H9 (cell line): ENCODE data around the gene SSH3. TPM values are rescaled to one million over a fixed set of nuclear protein-coding genes. Genes with fewer than 3 reads are reported as not detected.

Experiments
- DNase-seq: peaks from one replicate; pipeline ENCODE4 v3.0.0-alpha.2; 2017
- H2AFZ ChIP-seq: one replicate; pipeline ENCODE4 v1.6.1; 2013; ENCODE audit warnings: mild to moderate bottlenecking, low read length, control low read depth, moderate library complexity
- H2AK5ac ChIP-seq: 2 replicates; pipeline ENCODE4 v1.6.1; 2013; ENCODE audit warnings: low read length, control low read depth, mixed read lengths; ENCODE audit not compliant: insufficient read length
- H2BK120ac ChIP-seq: one replicate; pipeline ENCODE4 v1.6.1; 2013; ENCODE audit warnings: low read depth, mild to moderate bottlenecking, low read length, control low read depth, inconsistent platforms; ENCODE audit not compliant: poor library complexity, severe bottlenecking
- H2BK12ac ChIP-seq: 2 replicates; pipeline ENCODE4 v1.6.1; 2013; ENCODE audit warnings: low read length, control low read depth, mixed read lengths, low read depth; ENCODE audit not compliant: insufficient read length
- H2BK15ac ChIP-seq: 2 replicates; pipeline ENCODE4 v1.6.1; 2013; ENCODE audit warnings: low read depth, low read length, control low read depth
- H2BK20ac ChIP-seq: one replicate; pipeline ENCODE4 v1.6.1; 2013; ENCODE audit warnings: low read depth, mild to moderate bottlenecking, low read length, control low read depth, inconsistent platforms; ENCODE audit not compliant: poor library complexity, severe bottlenecking
- H2BK5ac ChIP-seq: 2 replicates; pipeline ENCODE4 v1.6.1; 2013; ENCODE audit warnings: low read length, control low read depth, mixed read lengths; ENCODE audit not compliant: insufficient read length
- H3K14ac ChIP-seq: 2 replicates; pipeline ENCODE4 v1.6.1; 2013; ENCODE audit warnings: low read length, control low read depth; ENCODE audit not compliant: insufficient read depth
- H3K18ac ChIP-seq: 2 replicates; pipeline ENCODE4 v1.6.1; 2013; ENCODE audit warnings: low read depth, mild to moderate bottlenecking, mixed read lengths, low read length, control low read depth; ENCODE audit not compliant: insufficient read length
- H3K23ac ChIP-seq: 2 replicates; pipeline ENCODE4 v1.6.1; 2013; ENCODE audit warnings: low read length, control low read depth, mixed read lengths, low read depth; ENCODE audit not compliant: insufficient read length
- H3K23me2 ChIP-seq: 2 replicates; pipeline ENCODE4 v1.6.1; 2013; ENCODE audit warnings: low read depth, mild to moderate bottlenecking, mixed read lengths, low read length, control low read depth; ENCODE audit not compliant: insufficient read length, poor library complexity, severe bottlenecking
- H3K27ac ChIP-seq: 2 replicates; pipeline ENCODE4 v1.5.1; 2013; ENCODE audit warnings: low read length, control low read depth, mixed read lengths, low read depth; ENCODE audit not compliant: insufficient read length
- H3K27me3 ChIP-seq: 2 replicates; pipeline ENCODE4 v1.6.1; 2013; ENCODE audit warnings: low read length, control low read depth, inconsistent platforms; ENCODE audit not compliant: insufficient read depth
- H3K4ac ChIP-seq: 2 replicates; pipeline ENCODE4 v1.6.1; 2013; ENCODE audit warnings: low read depth, mild to moderate bottlenecking, control low read depth, inconsistent platforms, low read length, moderate library complexity
- H3K4me1 ChIP-seq: 2 replicates; pipeline ENCODE4 v1.6.1; 2013; ENCODE audit warnings: low read length, control low read depth, inconsistent platforms; ENCODE audit not compliant: insufficient read depth
- H3K4me2 ChIP-seq: 2 replicates; pipeline ENCODE4 v1.6.1; 2013; ENCODE audit warnings: low read length, control low read depth, mixed read lengths; ENCODE audit not compliant: insufficient read length, insufficient read depth
- H3K56ac ChIP-seq: 2 replicates; pipeline ENCODE4 v1.6.1; 2013; ENCODE audit warnings: low read depth, mild to moderate bottlenecking, mixed read lengths, low read length, control low read depth; ENCODE audit not compliant: insufficient read length
- H3K79me1 ChIP-seq: 2 replicates; pipeline ENCODE4 v1.6.1; 2013; ENCODE audit warnings: low read depth, mild to moderate bottlenecking, moderate library complexity, low read length, control low read depth, inconsistent platforms; ENCODE audit not compliant: insufficient read depth, poor library complexity, severe bottlenecking
- H3K79me2 ChIP-seq: 2 replicates; pipeline ENCODE4 v1.6.1; 2013; ENCODE audit warnings: low read length, control low read depth, inconsistent platforms; ENCODE audit not compliant: insufficient read depth
- H3K9ac ChIP-seq: 2 replicates; pipeline ENCODE4 v1.6.1; 2013; ENCODE audit warnings: low read length, control low read depth, mixed read lengths; ENCODE audit not compliant: insufficient read length; ENCODE audit errors: extremely low read depth
- H3K9me3 ChIP-seq: one replicate; pipeline ENCODE4 v1.6.1; 2013; ENCODE audit warnings: low read depth, low read length, inconsistent platforms; ENCODE audit not compliant: control insufficient read depth
- H3T11ph ChIP-seq: one replicate; pipeline ENCODE4 v1.6.1; 2013; ENCODE audit warnings: mild to moderate bottlenecking, low read length, control low read depth, inconsistent platforms
- H4K20me1 ChIP-seq: one replicate; pipeline ENCODE4 v1.6.1; 2013; ENCODE audit not compliant: control insufficient read depth, insufficient read length, insufficient read depth
- H4K5ac ChIP-seq: 2 replicates; pipeline ENCODE4 v1.6.1; 2013; ENCODE audit warnings: low read depth, mild to moderate bottlenecking, mixed read lengths, low read length, control low read depth; ENCODE audit not compliant: insufficient read length
- H4K8ac ChIP-seq: replicated peaks from 2 replicates; pipeline ENCODE4 v1.6.1; 2013; ENCODE audit warnings: low read length, control low read depth, mixed read lengths, low read depth; ENCODE audit not compliant: insufficient read length
- H4K91ac ChIP-seq: 2 replicates; pipeline ENCODE4 v1.6.1; 2013; ENCODE audit warnings: low read depth, mild to moderate bottlenecking, moderate library complexity, mixed read lengths, low read length, control low read depth; ENCODE audit not compliant: insufficient read length
- H3K27ac Mint-ChIP-seq, 3 experiments: 2 replicates in 2 of 3; 3 replicates in 1 of 3; pipeline ENCODE4 v1.8.0; 2020 to 2021; ENCODE audit warnings: mixed read lengths in 3 of 3, mild to moderate bottlenecking in 1 of 3, moderate library complexity in 1 of 3
- H3K27me3 Mint-ChIP-seq: 2 replicates; pipeline ENCODE4 v1.8.0; 2021; ENCODE audit warnings: low read depth, mild to moderate bottlenecking, moderate library complexity, mixed read lengths
- H3K36me3 Mint-ChIP-seq, 3 experiments: 2 replicates in 2 of 3; 3 replicates in 1 of 3; pipeline ENCODE4 v1.8.0; 2020 to 2021; ENCODE audit warnings: low read depth in 3 of 3, mixed read lengths in 3 of 3; ENCODE audit not compliant: insufficient read depth in 1 of 3
- H3K4me1 Mint-ChIP-seq, 2 experiments: 2 replicates each; pipeline ENCODE4 v1.8.0; 2020; ENCODE audit warnings: mixed read lengths in 2 of 2
- H3K4me3 Mint-ChIP-seq, 2 experiments: 2 replicates in 1 of 2; 3 replicates in 1 of 2; pipeline ENCODE4 v1.8.0; 2020 to 2021; ENCODE audit warnings: mild to moderate bottlenecking in 2 of 2, mixed read lengths in 2 of 2, moderate library complexity in 1 of 2
- H3K9me3 Mint-ChIP-seq, 2 experiments: 2 replicates in 1 of 2; 3 replicates in 1 of 2; pipeline ENCODE4 v1.8.0; 2020; ENCODE audit warnings: mild to moderate bottlenecking in 2 of 2, mixed read lengths in 2 of 2, moderate library complexity in 1 of 2
- CTCF ChIP-seq: fragments of 200-600 bp; sonication (generic); conservative IDR thresholded peaks from 3 replicates; pipeline ENCODE4 v1.8.0; 2021; ENCODE audit warnings: antibody characterized with exemption, mild to moderate bottlenecking
- WGBS: extraction: QIAGEN DNeasy Blood & Tissue Kit; methylation state at CpG from one replicate; pipeline ENCODE4 v1.1.7; 2013; ENCODE audit warnings: missing lambda C conversion rate, low lambda C conversion rate, mixed read lengths; ENCODE audit not compliant: insufficient read length; ENCODE audit errors: extremely low coverage; 5-methylcytosine and 5-hydroxymethylcytosine counted together
- total RNA-seq: library from RNA; stranded (reverse); gene quantifications from 2 replicates; pipeline ENCODE4 v1.2.1, GENCODE V29; 2021

The SSH3 gene
- total RNA-seq, 1 experiment from 2014 or later = 42.2 TPM

DNA sequence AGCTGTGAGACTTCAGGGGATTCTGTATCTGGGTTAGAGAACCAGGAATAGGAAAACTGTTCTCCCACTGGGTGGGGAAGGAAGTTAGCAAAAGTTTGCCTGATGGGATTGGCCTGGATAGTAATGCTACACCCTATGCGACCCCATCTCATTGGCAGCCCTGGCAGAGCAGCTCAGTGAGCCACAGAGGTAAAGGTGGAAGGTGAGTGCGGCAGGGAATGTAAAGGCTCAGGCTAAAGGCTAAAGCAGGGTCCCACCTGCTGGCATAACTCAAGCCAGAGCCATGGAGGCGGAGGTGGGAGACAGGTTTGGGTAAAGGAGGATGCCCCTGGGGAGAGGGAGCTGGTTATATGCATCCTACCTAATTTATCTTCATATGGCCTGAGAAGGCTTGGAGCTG lies 18.7 kb downstream of the SSH3 start:
- H3K18ac ChIP-seq = no peak overlapping the region
- no peaks in the 10 kb centered on the region for H3K9me3 ChIP-seq
- H3K36me3 Mint-ChIP-seq = no peaks in the 10 kb centered on the region
- WGBS = no CpG with 5 or more reads among the region's 3 CpGs
- H3K23me2 ChIP-seq = peaks cover 11% of the 10 kb centered on the region
- H2AFZ ChIP-seq = no peak overlapping the region
- peaks cover 3% of the 10 kb centered on the region for H4K20me1 ChIP-seq
- no peak overlapping the region for H3K27ac ChIP-seq
- no peak overlapping the region for H3K9ac ChIP-seq
- H2BK12ac ChIP-seq = no peak overlapping the region
- H3K4me1 Mint-ChIP-seq = peaks cover 4 to 6% of the 10 kb centered on the region in 2 experiments
- H3K79me2 ChIP-seq = no peaks in the 10 kb centered on the region
- H3K4ac ChIP-seq = no peak overlapping the region
- H3K27me3 ChIP-seq = peaks cover 11% of the 10 kb centered on the region
- H4K91ac ChIP-seq = no peak overlapping the region
- no peak overlapping the region for H3K27ac Mint-ChIP-seq
- H3K4me3 Mint-ChIP-seq = no peak overlapping the region
- no peak for TF ChIP-seq CTCF
- H2BK20ac ChIP-seq = no peak overlapping the region
- H4K8ac ChIP-seq = no peak overlapping the region
- H2AK5ac ChIP-seq = no peak overlapping the region
- H2BK120ac ChIP-seq = no peak overlapping the region
- H3K4me2 ChIP-seq = no peak overlapping the region
- no peak overlapping the region for H3T11ph ChIP-seq
- no peak overlapping the region for H2BK15ac ChIP-seq
- H3K56ac ChIP-seq = no peak overlapping the region
- H3K79me1 ChIP-seq = no peaks in the 10 kb centered on the region
- no peak overlapping the region; the same call in 1 of the 2 replicates for H3K14ac ChIP-seq
- no peaks in the 10 kb centered on the region; a peak in 1 of 5 replicates for H3K9me3 Mint-ChIP-seq
- H3K23ac ChIP-seq = no peak overlapping the region
- H3K4me1 ChIP-seq = no peaks in the 10 kb centered on the region
- H3K27me3 Mint-ChIP-seq = peaks cover 33% of the 10 kb centered on the region
- no peak for DNase-seq
- no peak overlapping the region for H2BK5ac ChIP-seq
- no peak overlapping the region for H4K5ac ChIP-seq
